Panc1 (cell line): Measurements from ENCODE around the gene VANGL2. TPM values are rescaled to one million over a fixed set of nuclear protein-coding genes. Genes with fewer than 3 reads are reported as not detected.
"Not testable (repeated sequence)": the region's sequence is repeated elsewhere in the genome, so short reads cannot be mapped to it uniquely, and the experiment has no call there.

Source experiments
- ATAC-seq: fragments of 200-7000 bp; cut with Tn5 transposase; 2 replicates; pipeline ENCODE4 v1.9.1; 2020; ENCODE audit warnings: mild to moderate bottlenecking, moderate library complexity
- BruUV-seq: library from RNA; stranded (reverse); fragments of 400-500 nt; replicated peaks from 2 replicates; lab custom pipeline; 2021; lab: Mats Ljungman, UMichigan
- CTCF ChIA-PET: fragments of 300-600 bp; sonication (Branson Sonifier 250); formaldehyde crosslinking; loops from one replicate; lab custom pipeline; 2022; ENCODE audit warnings: antibody characterized with exemption; lab: Charles Lee
- POLR2A ChIA-PET: fragments of 300-600 bp; sonication (Branson Sonifier 250); formaldehyde crosslinking; loops from one replicate; lab custom pipeline; 2022; ENCODE audit warnings: antibody characterized with exemption; lab: Charles Lee
- DNase-seq: peaks from one replicate; pipeline ENCODE4 v3.0.0-alpha.2; 2010; ENCODE audit warnings: low read depth, low spot score
- H3K27ac ChIP-seq: 2 replicates; pipeline ENCODE4 v1.5.1; 2011; ENCODE audit warnings: mild to moderate bottlenecking, low read length, inconsistent platforms
- H3K27me3 ChIP-seq: fragments of 200-500 bp; sonication (Bioruptor generic); 2 replicates; pipeline ENCODE4 v1.6.0; 2014; ENCODE audit warnings: low read length, inconsistent platforms; ENCODE audit not compliant: control insufficient read depth, insufficient read depth
- H3K36me3 ChIP-seq: fragments of 200-500 bp; sonication (Bioruptor generic); 2 replicates; pipeline ENCODE4 v1.5.1; 2014; ENCODE audit warnings: inconsistent platforms, mild to moderate bottlenecking, low read length, moderate library complexity; ENCODE audit not compliant: control insufficient read depth, insufficient read depth
- H3K4me1 ChIP-seq: 2 replicates; pipeline ENCODE4 v1.5.1; 2011; ENCODE audit warnings: inconsistent platforms, mild to moderate bottlenecking, low read length, moderate library complexity; ENCODE audit not compliant: control insufficient read depth, insufficient read depth
- H3K4me3 ChIP-seq, 2 experiments: 2 replicates each; pipeline ENCODE4 v1.5.1; 2011 to 2012; ENCODE audit warnings: low read depth in 2 of 2, low read length in 2 of 2, mild to moderate bottlenecking in 2 of 2, inconsistent platforms in 1 of 2, moderate library complexity in 1 of 2
- H3K9me3 ChIP-seq: fragments of 200-500 bp; sonication (Bioruptor generic); 2 replicates; pipeline ENCODE4 v1.5.1; 2014; ENCODE audit warnings: low read depth, mild to moderate bottlenecking, inconsistent platforms, low read length, moderate library complexity; ENCODE audit not compliant: control insufficient read depth, insufficient read depth
- POLR2AphosphoS5 ChIP-seq: IDR thresholded peaks from 2 replicates; pipeline ENCODE4 v1.6.1; 2012; ENCODE audit warnings: mild to moderate bottlenecking, low read depth, low read length, moderate library complexity
- SIN3A ChIP-seq: IDR thresholded peaks from 2 replicates; pipeline ENCODE4 v1.6.1; 2012; ENCODE audit warnings: low read depth, mild to moderate bottlenecking, low read length, moderate library complexity, borderline replicate concordance; ENCODE audit not compliant: insufficient read depth
- TCF7L2 ChIP-seq: IDR thresholded peaks from 2 replicates; pipeline ENCODE4 v1.6.1; 2011; ENCODE audit warnings: mild to moderate bottlenecking, low read depth, low read length, inconsistent platforms
- in situ Hi-C: cut with HindIII; loops from 2 replicates; pipeline ENCODE4 v1.10.0; 2016; ENCODE audit warnings: low sequenced_read_pairs, low pct_unique_long_range_greater_than_20kb
- intact Hi-C: fragments of 100-400 bp; cut with micrococcal nuclease; formaldehyde crosslinking; loops from one replicate; pipeline ENCODE4 v1.10.0; 2022; ENCODE audit not compliant: unreplicated experiment
- total RNA-seq: library from RNA; stranded (reverse); gene quantifications from one replicate; pipeline ENCODE4 v1.2.1, GENCODE V29; 2021; ENCODE audit not compliant: unreplicated experiment
- TF ChIP-seq, protein P1 (sequence below), 2 experiments: IDR thresholded peaks; 2 replicates each; pipeline ENCODE4 v1.6.1; 2011 to 2012; ENCODE audit warnings: low read depth in 2 of 2, control low read depth in 1 of 2, low read length in 1 of 2, mild to moderate bottlenecking in 1 of 2, moderate library complexity in 1 of 2; ENCODE audit not compliant: insufficient read depth in 1 of 2
- TF ChIP-seq, protein P2 (sequence below): fragments of 450-650 bp; IDR thresholded peaks from 2 replicates; pipeline ENCODE4 v1.5.1; 2017; ENCODE audit warnings: mild to moderate bottlenecking

The VANGL2 gene
- total RNA-seq, 1 experiment from 2014 or later: 0.10 TPM

DNA sequence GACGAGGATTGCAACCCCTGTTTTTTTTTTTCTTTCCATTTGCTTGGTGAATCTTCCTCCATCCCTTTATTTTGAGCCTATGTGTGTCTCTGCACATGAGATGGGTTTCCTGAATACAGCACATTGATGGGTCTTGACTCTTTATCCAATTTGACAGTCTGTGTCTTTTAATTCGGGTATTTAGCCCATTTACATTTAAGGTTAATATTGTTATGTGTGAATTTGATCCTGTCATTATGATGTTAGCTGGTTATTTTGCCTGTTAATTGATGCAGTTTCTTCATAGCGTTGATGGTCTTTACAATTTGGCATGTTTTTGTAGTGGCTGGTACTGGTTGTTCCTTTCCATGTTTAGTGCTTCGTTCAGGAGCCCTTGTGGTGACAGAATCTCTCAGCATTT is 12.0 kb upstream of the VANGL2 start:
- CTCF ChIA-PET, in situ Hi-C loops, H3K36me3 ChIP-seq, H3K4me1 ChIP-seq, H3K27me3 ChIP-seq, H3K27ac ChIP-seq, H3K4me3 ChIP-seq, BruUV-seq, H3K9me3 ChIP-seq, ATAC-seq, POLR2A ChIA-PET, intact Hi-C loops, DNase-seq: not testable (repeated sequence)

DNA sequence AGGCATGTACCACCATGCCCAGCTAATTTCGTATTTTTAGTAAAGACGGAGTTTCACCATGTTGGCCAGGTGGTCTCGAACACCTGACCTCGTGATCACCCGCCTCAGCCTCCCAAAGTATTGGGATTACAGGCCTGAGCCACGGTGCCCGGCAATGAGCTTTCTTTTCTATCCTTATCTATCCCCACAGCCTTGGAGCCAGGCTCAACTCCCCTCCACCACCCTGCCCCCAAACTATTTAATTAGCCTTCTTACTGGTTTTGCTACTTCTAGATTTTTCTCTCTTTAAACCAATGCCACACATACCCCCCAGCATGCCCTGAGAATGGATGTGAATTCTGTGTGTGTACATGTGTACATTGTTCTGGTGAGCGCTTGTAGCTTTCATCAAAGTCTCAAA is 5.7 kb upstream of the VANGL2 start:
- Histone ChIP-seq H3K4me3 (no peak overlapping the region), H3K4me1 (no peaks in the 10 kb centered on the region), H3K9me3 (no peaks in the 10 kb centered on the region), H3K27me3 (peaks cover 10% of the 10 kb centered on the region), H3K36me3 (no peaks in the 10 kb centered on the region), H3K27ac (no peak overlapping the region)
- ChIA-PET POLR2A (no interaction called here), CTCF (no interaction called here)
- BruUV-seq: no TSS peak
- ATAC-seq: no peak
- intact Hi-C loops: no loop called here
- TF ChIP-seq, protein P1, sequence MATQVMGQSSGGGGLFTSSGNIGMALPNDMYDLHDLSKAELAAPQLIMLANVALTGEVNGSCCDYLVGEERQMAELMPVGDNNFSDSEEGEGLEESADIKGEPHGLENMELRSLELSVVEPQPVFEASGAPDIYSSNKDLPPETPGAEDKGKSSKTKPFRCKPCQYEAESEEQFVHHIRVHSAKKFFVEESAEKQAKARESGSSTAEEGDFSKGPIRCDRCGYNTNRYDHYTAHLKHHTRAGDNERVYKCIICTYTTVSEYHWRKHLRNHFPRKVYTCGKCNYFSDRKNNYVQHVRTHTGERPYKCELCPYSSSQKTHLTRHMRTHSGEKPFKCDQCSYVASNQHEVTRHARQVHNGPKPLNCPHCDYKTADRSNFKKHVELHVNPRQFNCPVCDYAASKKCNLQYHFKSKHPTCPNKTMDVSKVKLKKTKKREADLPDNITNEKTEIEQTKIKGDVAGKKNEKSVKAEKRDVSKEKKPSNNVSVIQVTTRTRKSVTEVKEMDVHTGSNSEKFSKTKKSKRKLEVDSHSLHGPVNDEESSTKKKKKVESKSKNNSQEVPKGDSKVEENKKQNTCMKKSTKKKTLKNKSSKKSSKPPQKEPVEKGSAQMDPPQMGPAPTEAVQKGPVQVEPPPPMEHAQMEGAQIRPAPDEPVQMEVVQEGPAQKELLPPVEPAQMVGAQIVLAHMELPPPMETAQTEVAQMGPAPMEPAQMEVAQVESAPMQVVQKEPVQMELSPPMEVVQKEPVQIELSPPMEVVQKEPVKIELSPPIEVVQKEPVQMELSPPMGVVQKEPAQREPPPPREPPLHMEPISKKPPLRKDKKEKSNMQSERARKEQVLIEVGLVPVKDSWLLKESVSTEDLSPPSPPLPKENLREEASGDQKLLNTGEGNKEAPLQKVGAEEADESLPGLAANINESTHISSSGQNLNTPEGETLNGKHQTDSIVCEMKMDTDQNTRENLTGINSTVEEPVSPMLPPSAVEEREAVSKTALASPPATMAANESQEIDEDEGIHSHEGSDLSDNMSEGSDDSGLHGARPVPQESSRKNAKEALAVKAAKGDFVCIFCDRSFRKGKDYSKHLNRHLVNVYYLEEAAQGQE (IDR thresholded peaks at IDR 0.05; ENCODE audit: insufficient read depth in 1 of 2, low read depth in 2 of 2, low read length in 1 of 2): no peak
- TF ChIP-seq TCF7L2 (no peak), SIN3A (no peak), POLR2AphosphoS5 (no peak)
- TF ChIP-seq, protein P2, sequence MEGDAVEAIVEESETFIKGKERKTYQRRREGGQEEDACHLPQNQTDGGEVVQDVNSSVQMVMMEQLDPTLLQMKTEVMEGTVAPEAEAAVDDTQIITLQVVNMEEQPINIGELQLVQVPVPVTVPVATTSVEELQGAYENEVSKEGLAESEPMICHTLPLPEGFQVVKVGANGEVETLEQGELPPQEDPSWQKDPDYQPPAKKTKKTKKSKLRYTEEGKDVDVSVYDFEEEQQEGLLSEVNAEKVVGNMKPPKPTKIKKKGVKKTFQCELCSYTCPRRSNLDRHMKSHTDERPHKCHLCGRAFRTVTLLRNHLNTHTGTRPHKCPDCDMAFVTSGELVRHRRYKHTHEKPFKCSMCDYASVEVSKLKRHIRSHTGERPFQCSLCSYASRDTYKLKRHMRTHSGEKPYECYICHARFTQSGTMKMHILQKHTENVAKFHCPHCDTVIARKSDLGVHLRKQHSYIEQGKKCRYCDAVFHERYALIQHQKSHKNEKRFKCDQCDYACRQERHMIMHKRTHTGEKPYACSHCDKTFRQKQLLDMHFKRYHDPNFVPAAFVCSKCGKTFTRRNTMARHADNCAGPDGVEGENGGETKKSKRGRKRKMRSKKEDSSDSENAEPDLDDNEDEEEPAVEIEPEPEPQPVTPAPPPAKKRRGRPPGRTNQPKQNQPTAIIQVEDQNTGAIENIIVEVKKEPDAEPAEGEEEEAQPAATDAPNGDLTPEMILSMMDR: no peak
- in situ Hi-C loops: no loop called here
- no peak for DNase-seq

DNA sequence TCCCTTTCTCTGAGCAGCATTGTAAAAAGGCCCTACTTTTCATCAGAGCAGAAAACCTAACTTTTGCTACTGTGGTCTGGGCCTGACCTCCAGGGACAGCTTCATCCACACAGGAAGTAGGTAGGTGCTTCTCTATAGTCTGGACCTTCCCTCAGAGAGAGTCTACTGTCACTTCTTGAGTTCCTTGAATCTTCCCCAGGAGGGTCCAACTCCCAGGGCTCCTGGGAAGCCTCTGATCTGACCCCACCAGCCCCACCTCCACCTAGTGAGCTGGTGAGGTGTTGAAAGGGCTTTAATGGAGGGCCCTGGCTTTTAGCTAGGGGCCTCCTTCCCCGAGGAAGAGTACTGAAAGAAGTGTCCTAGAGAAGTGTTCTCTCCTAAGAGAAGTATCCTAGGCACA is 2.7 kb upstream of the VANGL2 start:
- no TSS peak for BruUV-seq
- intact Hi-C loops: no loop called here
- TF ChIP-seq SIN3A (no peak), POLR2AphosphoS5 (no peak), TCF7L2 (no peak)
- TF ChIP-seq, protein P1 (IDR thresholded peaks at IDR 0.05; ENCODE audit: insufficient read depth in 1 of 2, low read depth in 2 of 2, low read length in 1 of 2): no peak
- TF ChIP-seq, protein P2: no peak
- no peaks in the 10 kb centered on the region for H3K4me1 ChIP-seq
- H3K27ac ChIP-seq: no peak overlapping the region
- ATAC-seq: no peak
- peaks cover 25% of the 10 kb centered on the region for H3K27me3 ChIP-seq
- H3K36me3 ChIP-seq: no peaks in the 10 kb centered on the region
- in situ Hi-C loops: no loop called here
- no peak overlapping the region for H3K4me3 ChIP-seq
- H3K9me3 ChIP-seq: no peaks in the 10 kb centered on the region
- POLR2A ChIA-PET: interaction anchor here (0.6 kb wide), 1 partner anchor 13 kb away, joined by 4 read pairs; no protein-coding TSS in a partner anchor
- no peak for DNase-seq
- CTCF ChIA-PET: interaction anchor here (1.0 kb wide), 1 partner anchor 24 kb away, joined by 3 read pairs; no protein-coding TSS in a partner anchor
